Measurements from ENCODE around the gene WSCD2.

DNA sequence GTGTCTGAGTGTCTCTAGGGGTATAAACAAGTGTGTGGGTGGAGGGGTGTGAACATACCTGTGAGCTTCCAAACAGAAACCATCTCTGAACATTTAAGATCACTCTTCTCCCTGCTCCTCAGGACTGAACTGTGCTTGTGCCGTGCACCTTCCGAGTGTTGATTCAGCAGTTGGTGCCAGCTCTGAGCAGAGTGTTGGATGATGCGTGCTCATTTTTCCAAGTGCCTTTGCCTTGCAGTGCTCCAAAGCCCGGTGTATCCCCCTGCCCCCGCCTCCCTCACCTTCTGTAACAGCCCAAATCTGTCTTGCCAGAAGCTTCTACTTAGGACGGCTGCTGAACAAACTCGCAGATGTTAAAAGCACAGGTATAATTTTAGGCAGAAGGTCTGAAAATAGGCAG, 4.4 kb downstream of the WSCD2 start:
- no peak for TF ChIP-seq POLR2AphosphoS5 (IDR thresholded peaks at IDR 0.05)
- no peak for TF ChIP-seq CTCF (IDR thresholded peaks at IDR 0.05)
